Renal cortical epithelial cell (primary cell): ENCODE data around the gene C6orf47. TPM values are rescaled to one million over a fixed set of nuclear protein-coding genes. Genes with fewer than 3 reads are reported as not detected.

ENCODE experiments used
- DNase-seq: peaks from one replicate; pipeline ENCODE4 v3.0.0-alpha.2; 2011; ENCODE audit warnings: low read depth
- total RNA-seq: library from RNA; depleted of rRNA; stranded (reverse); fragments of >200 nt; gene quantifications from 2 replicates; pipeline ENCODE4 v1.2.3, GENCODE V29; 2014

C6orf47 gene
- total RNA-seq, 1 donor from 2014 or later, result 28.6 TPM

DNA sequence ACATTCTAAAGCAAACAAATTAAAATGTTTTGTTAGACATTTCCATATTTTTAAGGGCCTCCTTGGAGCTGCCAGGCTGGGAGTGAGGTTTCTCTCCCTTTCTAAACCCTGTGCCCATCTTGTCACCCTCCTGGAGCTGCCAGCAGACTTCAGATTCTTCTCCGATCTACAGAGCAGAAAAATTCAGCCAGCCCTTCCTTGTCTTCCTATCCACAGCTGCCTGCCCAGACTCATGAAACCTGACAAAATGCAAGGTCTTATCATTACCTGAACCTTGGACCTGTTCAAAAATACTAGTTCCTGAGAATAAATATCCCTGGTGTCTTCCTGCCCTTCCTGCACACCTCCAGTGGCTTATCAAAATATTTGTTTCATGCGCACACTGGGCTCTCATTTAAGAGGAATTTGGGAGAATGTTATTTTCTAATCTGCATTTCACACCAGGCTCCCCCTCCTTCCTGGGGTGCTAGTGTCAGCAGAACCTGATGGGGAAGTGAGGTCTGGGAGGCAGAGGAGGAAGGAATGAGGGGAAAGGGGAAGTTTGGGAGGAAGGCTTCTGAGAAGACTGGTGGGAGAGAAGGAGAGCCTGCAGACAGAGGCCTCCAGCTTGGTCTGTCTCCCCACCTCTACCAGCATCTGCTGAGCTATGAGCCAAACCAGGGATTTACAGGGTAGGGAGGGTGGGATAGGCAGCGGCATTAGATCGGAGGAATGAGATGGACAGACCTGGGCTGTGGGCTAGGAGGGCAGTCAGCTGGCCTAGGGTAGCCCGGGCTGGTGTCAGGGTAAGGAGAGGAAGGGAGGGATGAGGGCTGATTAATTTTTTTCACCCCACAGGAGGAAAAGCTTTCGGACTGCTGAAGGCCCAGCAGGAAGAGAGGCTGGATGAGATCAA is 45.6 kb downstream of the C6orf47 start, which contains the start of gene AIF1:
AIF1 (plus strand) TSS at position 551 of the 895 bp plus-strand sequence; CDS start at position 647, 96 bp downstream.
- DNase-seq, result no peak

DNA sequence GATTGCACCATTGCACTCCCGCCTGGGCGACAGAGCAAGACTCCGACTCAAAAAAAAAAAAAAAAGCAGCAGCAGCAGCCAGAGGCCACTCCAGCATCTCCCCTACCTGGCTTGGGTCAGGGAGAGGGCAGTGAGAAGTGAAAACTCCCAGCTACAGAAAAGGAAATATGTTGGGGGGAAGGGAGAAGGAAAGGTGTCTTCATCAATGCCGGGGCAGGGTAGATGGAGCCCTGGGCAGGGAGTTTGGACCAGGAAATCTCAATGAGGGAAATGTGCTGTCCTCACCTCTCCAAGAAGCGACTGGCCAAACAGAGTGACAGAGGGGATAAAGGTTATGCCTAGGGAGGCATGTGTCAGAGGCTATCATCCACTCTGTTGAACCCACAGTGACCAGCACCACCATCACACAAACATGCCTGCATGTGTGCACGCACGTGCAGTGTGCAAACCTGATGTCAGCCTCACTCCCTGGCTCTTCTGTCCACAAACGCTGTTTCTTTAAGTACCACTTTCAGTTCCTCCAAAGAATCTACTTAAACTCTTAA is 46.4 kb downstream of the C6orf47 start:
- DNase-seq, result no peak

DNA sequence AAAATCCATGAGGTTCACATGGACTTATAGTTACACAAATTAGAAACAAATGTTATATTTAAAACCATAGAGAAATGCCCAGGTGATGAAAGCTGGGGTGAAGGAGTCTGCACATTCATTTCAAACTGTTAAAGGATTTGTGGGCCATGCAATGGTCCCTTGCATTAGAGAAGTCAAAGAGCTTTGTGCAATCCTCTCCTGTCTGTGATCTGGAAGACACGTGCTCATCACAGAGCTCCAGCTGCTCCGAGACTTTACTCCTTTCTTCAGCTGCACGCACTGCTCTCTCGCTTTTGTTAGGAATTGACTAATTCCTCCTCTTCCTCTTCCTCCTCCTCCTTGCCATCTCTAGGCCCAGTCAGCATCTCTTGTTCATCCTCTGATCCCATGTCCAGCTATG is 49.6 kb downstream of the C6orf47 start:
- DNase-seq, result no peak

DNA sequence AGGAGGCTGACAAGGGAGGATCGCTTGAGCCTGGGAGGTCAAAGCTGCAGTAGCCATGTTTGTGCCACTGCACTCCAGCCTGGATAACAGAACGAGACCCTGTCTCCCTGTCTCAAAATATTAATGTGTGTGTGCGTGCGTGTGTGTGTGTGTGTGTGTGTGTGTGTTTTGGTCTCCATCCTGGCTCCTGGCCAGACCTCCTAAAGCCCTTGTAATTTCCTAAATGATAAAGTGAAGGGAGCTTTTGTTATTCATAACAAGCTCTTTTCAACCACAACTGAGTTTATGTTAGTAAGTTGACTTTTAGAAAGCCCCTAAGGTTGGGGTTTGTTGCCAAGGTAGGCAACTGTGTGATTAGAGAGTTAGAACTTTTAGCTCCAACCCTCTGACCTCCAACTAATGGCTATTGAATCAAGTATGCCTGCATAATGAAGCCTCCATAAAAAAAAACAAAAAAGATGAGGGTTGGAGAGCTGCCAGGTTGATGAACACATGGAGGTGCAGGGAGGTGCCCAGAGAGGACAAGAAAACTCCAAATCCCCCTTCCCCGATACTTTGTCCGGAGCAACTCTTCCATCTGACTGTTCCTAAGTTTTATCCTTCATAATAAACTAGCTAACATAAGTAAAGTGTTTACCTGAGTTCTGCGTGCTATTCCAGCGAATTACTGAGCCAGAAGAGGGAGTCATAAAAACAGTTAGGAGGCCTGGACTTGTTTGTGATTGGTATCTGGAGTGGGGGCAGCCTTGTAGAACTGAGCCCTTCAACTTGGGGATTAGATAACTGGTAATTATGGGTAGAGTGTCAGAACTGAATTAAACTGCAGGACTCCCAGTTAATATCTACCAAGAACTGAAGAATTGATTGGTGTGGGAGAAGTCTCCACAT is 50.8 kb downstream of the C6orf47 start:
- no peak for DNase-seq

Other genes with a start within 250 kb of the C6orf47 start
- gene MICB, start 162.6 kb downstream of the C6orf47 start, total RNA-seq, result 5.3 and 17.5 TPM in 2 replicates
- 0.15 TPM in 1 of 2 replicates, not detected in the other for gene MCCD1, start 131.8 kb downstream of the C6orf47 start, total RNA-seq
- gene DDX39B, start 118.8 kb downstream of the C6orf47 start, total RNA-seq, result 234 and 346 TPM in 2 replicates
- 1.0 TPM in 1 of 2 replicates, not detected in the other for gene ATP6V1G2, start 114.2 kb downstream of the C6orf47 start, total RNA-seq
- 17.6 and 30.0 TPM in 2 replicates for gene NFKBIL1, start 113.2 kb downstream of the C6orf47 start, total RNA-seq
- not detected in 2 replicates for gene LTA, start 88.5 kb downstream of the C6orf47 start, total RNA-seq
- 2.4 and 7.8 TPM in 2 replicates for gene TNF, start 85.2 kb downstream of the C6orf47 start, total RNA-seq
- gene LTB, start 78.4 kb downstream of the C6orf47 start, total RNA-seq, result 7.0 and 35.1 TPM in 2 replicates
- not detected in 2 replicates for gene LST1, start 74.5 kb downstream of the C6orf47 start, total RNA-seq
- not detected in 2 replicates for gene NCR3, start 67.8 kb downstream of the C6orf47 start, total RNA-seq
- gene AIF1, start 45.5 kb downstream of the C6orf47 start, total RNA-seq, result not detected in 2 replicates
- gene PRRC2A, start 40.1 kb downstream of the C6orf47 start, total RNA-seq, result 13.9 and 90.6 TPM in 2 replicates
- gene BAG6, start 8.1 kb downstream of the C6orf47 start, total RNA-seq, result 130 and 241 TPM in 2 replicates
- 0.69 and 0.80 TPM in 2 replicates for gene APOM, start 4.9 kb downstream of the C6orf47 start, total RNA-seq
- gene GPANK1, start 4.2 kb upstream of the C6orf47 start, total RNA-seq, result 9.1 and 16.0 TPM in 2 replicates
- gene CSNK2B, start 5.3 kb upstream of the C6orf47 start, total RNA-seq, result 116 and 121 TPM in 2 replicates
- gene LY6G5B, start 9.2 kb upstream of the C6orf47 start, total RNA-seq, result 2.6 TPM in 1 of 2 replicates, not detected in the other
- 0.40 TPM in 1 of 2 replicates, not detected in the other for gene LY6G5C, start 20.3 kb upstream of the C6orf47 start, total RNA-seq
- 54.7 and 56.6 TPM in 2 replicates for gene ABHD16A, start 42.5 kb upstream of the C6orf47 start, total RNA-seq
- gene LY6G6F, start 46.1 kb upstream of the C6orf47 start, total RNA-seq, result not detected in 2 replicates
- not detected in 2 replicates for gene LY6G6D, start 54.6 kb upstream of the C6orf47 start, total RNA-seq
- not detected in 2 replicates for gene LY6G6C, start 61.0 kb upstream of the C6orf47 start, total RNA-seq
- not detected in 2 replicates for gene MPIG6B, start 62.6 kb upstream of the C6orf47 start, total RNA-seq
- gene DDAH2, start 68.5 kb upstream of the C6orf47 start, total RNA-seq, result 101 and 121 TPM in 2 replicates
- gene CLIC1, start 75.8 kb upstream of the C6orf47 start, total RNA-seq, result 345 and 2,008 TPM in 2 replicates
- gene MSH5, start 79.2 kb upstream of the C6orf47 start, total RNA-seq, result 4.4 and 6.6 TPM in 2 replicates
- 0.50 and 0.69 TPM in 2 replicates for gene SAPCD1, start 101.9 kb upstream of the C6orf47 start, total RNA-seq
- gene VWA7, start 116.5 kb upstream of the C6orf47 start, total RNA-seq, result 2.6 and 8.5 TPM in 2 replicates
- 67.4 and 103 TPM in 2 replicates for gene VARS1, start 135.0 kb upstream of the C6orf47 start, total RNA-seq
- gene LSM2, start 146.2 kb upstream of the C6orf47 start, total RNA-seq, result 16.6 and 46.9 TPM in 2 replicates
- 0.87 and 2.0 TPM in 2 replicates for gene HSPA1L, start 154.5 kb upstream of the C6orf47 start, total RNA-seq
- gene HSPA1A, start 154.8 kb upstream of the C6orf47 start, total RNA-seq, result 178 and 296 TPM in 2 replicates
- 197 and 264 TPM in 2 replicates for gene HSPA1B, start 167.0 kb upstream of the C6orf47 start, total RNA-seq
- 104 and 112 TPM in 2 replicates for gene NEU1, start 202.0 kb upstream of the C6orf47 start, total RNA-seq
- 1.1 and 26.6 TPM in 2 replicates for gene SLC44A4, start 218.2 kb upstream of the C6orf47 start, total RNA-seq
- gene EHMT2, start 236.9 kb upstream of the C6orf47 start, total RNA-seq, result 37.7 and 72.3 TPM in 2 replicates
- gene ZBTB12, start 241.3 kb upstream of the C6orf47 start, total RNA-seq, result 0.69 and 5.9 TPM in 2 replicates